Breast epithelium (tissue), 3 donors: ENCODE results near the gene CEP43.
A peak's percentile ranks its signal among the peaks of the same experiment; 100 is the strongest.

Experiments used
- POLR2A ChIP-seq: fragments of 450-650 bp; IDR thresholded peaks from one replicate; pipeline ENCODE4 v1.6.1; 2016; ENCODE audit warnings: antibody characterized with exemption, mild to moderate bottlenecking, moderate library complexity
- POLR2AphosphoS5 ChIP-seq, 3 donors: sonication (generic); formaldehyde crosslinking; IDR thresholded peaks; one replicate each; pipeline ENCODE4 v1.6.1; 2017; ENCODE audit warnings: antibody characterized with exemption in 3 of 3
- TF ChIP-seq, protein P1 (sequence below), 3 donors: fragments of 450-650 bp; IDR thresholded peaks; one replicate each; pipeline ENCODE4 v1.5.1; 2016 to 2017; ENCODE audit warnings: antibody characterized with exemption in 3 of 3, mild to moderate bottlenecking in 3 of 3, moderate library complexity in 3 of 3

- TF ChIP-seq, protein P1, sequence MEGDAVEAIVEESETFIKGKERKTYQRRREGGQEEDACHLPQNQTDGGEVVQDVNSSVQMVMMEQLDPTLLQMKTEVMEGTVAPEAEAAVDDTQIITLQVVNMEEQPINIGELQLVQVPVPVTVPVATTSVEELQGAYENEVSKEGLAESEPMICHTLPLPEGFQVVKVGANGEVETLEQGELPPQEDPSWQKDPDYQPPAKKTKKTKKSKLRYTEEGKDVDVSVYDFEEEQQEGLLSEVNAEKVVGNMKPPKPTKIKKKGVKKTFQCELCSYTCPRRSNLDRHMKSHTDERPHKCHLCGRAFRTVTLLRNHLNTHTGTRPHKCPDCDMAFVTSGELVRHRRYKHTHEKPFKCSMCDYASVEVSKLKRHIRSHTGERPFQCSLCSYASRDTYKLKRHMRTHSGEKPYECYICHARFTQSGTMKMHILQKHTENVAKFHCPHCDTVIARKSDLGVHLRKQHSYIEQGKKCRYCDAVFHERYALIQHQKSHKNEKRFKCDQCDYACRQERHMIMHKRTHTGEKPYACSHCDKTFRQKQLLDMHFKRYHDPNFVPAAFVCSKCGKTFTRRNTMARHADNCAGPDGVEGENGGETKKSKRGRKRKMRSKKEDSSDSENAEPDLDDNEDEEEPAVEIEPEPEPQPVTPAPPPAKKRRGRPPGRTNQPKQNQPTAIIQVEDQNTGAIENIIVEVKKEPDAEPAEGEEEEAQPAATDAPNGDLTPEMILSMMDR (IDR thresholded peaks at IDR 0.05) = no peak
- peak in 2 of 3 donors; percentile 43 to 57 for TF ChIP-seq POLR2AphosphoS5 (IDR thresholded peaks at IDR 0.05)
- peak; percentile 61 for TF ChIP-seq POLR2A
These were observed 42.6 kb upstream of the CEP43 start, which contains the start of gene RNASET2 for GRCh38 chr6:166956444-166957086.
